Measurements from ENCODE around the gene MACROH2A1. TPM values are rescaled to one million over a fixed set of nuclear protein-coding genes. Genes with fewer than 3 reads are reported as not detected.

MACROH2A1 gene
- total and polyA plus RNA-seq, 9 of the 15 experiments (the other 6 are each of a cell fraction or from before 2014, with no cell fraction given) = 44.9 to 289 (median 193) TPM

- TF ChIP-seq RREB1 (CRISPR knock-in tag; IDR thresholded peaks at IDR 0.05) (no peak), ZNF444 (CRISPR knock-in tag; IDR thresholded peaks at IDR 0.05) (no peak), RAD51 (IDR thresholded peaks at IDR 0.05; ENCODE audit: borderline replicate concordance, low read depth) (no peak), EZH2 (IDR thresholded peaks at IDR 0.05; ENCODE audit: borderline replicate concordance, low read depth, low read length) (no peak), ATF2 (CRISPR knock-in tag; IDR thresholded peaks at IDR 0.05) (no peak), ARID3B (CRISPR knock-in tag; IDR thresholded peaks at IDR 0.05; ENCODE audit: borderline replicate concordance) (no peak)
These were observed 3.0 kb upstream of the MACROH2A1 start (continued) for GRCh38 chr5:135402031-135402430.

All from K562 (cell line).